GM18868 (cell line): ENCODE data around the gene GNL3.
"Not testable (repeated sequence)": the region's sequence is repeated elsewhere in the genome, so short reads cannot be mapped to it uniquely, and the experiment has no call there.

Source experiments
- ATAC-seq: cut with Tn5 transposase; IDR thresholded peaks from one replicate; pipeline ENCODE4 v1.9.1; 2021; ENCODE audit warnings: mild to moderate bottlenecking, moderate library complexity; ENCODE audit not compliant: unreplicated experiment

The GNL3 gene

GRCh38 chr3:52719618-52720017 is 33.8 kb downstream of the GNL3 start:
- ATAC-seq, result no peak

- no peak for ATAC-seq
These were observed 35.3 kb downstream of the GNL3 start for GRCh38 chr3:52721002-52721729.

GRCh38 chr3:52721730-52722008 is 35.8 kb downstream of the GNL3 start:
- no peak for ATAC-seq

- no peak for ATAC-seq
These were observed 36.7 kb downstream of the GNL3 start for GRCh38 chr3:52722491-52722890.

- ATAC-seq, result no peak
These were observed 38.1 kb downstream of the GNL3 start for GRCh38 chr3:52723935-52724334.

GRCh38 chr3:52724511-52724910 is 38.7 kb downstream of the GNL3 start:
- no peak for ATAC-seq

DNA sequence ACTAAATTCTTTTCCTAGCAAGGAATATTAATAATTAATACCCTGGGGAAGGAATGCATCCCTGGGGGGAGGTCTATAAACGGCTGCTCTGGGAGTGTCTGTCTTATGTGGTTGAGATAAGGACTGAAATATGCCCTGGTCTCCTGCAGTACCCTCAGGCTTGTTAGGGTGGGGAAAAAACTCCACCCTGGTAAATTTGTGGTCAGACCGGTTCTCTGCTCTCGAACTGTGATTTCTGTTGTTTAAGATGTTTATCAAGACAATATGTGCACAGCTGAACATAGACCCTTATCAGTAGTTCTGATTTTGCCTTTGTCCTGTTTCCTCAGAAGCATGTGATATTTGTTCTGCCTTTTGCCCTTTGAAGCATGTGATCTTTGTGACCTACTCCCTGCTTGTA is 42.9 kb downstream of the GNL3 start:
- ATAC-seq, result not testable (repeated sequence)

- ATAC-seq, result no peak
These were observed 44.8 kb downstream of the GNL3 start for GRCh38 chr3:52730681-52731080.

DNA sequence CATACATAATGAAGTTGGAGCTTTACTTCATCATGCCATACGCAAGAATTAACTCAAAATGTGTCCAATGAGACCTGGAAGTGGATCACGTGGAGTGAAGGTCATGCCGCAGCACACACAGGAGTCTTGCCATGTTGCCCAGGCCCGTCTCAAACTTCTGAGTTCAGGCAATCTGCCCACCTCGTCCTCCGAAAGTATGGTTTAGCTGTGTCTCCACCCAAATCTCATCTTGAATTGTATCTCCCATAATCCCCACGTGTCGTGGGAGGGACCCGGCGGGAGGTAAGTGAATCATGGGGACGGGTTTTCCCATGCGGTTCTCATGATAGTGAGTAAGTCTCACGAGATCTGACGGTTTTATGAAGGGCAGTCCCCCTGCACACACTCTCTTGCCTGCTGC is 45.8 kb downstream of the GNL3 start:
- no peak for ATAC-seq

DNA sequence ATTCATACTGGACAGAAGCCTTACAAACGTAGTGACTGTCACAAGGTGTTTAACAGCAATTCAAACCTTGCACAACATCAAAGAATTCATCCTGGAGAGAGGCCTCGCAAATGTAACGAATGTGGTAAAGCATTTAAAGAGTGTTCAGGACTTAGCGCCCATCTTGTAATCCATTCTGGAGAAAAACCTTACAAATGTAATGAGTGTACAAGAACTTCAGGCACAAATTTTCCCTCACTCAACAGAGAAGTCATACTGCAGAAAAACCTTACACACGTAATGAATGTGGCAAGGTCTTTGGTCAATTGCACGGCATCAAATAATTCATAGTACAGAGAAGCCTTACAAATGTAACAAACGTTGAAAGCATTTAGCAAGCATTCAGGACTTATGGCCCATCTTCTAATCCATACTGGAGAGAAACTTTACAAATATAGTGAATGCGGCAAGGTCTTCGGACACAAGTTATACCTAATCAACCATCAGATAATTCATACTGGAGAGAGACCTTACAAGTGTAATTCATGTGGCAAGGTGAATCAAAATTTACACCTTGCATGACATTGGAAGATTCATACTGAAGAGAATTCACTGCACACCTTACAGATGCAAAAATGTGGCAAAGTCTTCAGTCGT is 47.5 kb downstream of the GNL3 start:
- no peak for ATAC-seq

DNA sequence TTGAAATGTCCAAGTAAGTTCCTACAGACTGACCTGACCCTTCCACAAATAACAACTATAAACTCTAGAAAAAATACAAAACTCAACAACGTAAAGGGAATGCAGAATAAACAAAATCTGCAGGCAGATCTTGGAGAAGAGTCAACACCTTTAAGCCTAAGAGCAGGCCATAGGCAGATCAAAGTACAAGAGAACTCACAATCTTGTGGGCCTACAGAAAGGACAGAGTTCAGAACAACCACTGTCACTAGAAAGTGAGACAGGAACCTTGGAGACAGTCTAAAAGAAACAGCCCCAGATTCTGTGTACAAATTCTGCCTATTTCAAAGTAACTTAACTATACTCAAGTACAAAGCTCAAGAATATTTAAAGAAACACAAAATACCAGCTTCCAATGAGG is 53.9 kb downstream of the GNL3 start:
- ATAC-seq, result no peak

DNA sequence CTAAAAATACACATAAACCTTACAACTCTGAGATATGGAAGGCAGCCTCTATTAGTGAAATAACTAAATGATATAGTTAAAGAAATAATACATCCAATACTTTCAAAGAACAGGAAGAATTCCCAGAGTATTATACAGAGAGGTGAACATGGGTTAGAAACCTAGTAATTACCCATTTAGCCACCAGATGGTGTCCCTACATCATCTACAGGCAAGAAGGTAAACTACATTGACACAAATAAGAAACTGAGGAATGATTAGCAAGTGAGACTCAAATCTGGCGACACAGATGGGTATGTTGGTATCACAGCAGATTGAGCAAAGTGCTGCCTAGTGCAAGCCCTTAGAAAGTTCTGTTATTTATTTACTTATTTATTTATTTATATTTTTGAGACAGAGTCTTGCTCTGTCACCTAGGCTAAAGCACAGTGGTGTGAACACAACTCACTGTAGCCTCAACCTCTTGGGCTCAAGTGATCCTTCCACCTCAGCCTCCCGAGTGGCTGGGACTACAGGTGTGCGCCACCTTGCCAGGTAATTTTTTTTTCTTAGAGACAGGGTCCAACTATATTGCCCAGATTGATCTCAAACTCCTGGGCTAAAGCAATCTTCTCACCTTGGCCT is 56.7 kb downstream of the GNL3 start:
- ATAC-seq, result no peak

DNA sequence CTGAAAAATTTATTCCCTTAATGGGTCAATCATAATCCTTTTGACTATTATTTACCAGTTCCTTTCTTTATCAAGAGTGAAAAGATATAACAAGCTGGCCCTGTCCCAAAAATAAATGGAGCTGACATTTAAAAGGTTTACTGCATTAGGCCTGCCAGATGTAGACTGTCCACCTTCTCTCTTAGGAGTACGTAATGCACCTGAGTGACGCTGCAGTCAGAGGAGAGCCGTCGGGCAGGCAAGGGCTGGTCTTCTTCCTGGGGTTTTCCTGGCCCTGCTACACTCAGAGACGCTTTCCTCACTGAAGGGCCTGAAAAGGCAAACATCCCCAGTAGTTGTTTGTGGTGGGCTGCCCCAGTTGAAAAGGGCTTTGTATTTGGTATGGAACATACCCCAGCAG is 57.3 kb downstream of the GNL3 start:
- ATAC-seq, result no peak

DNA sequence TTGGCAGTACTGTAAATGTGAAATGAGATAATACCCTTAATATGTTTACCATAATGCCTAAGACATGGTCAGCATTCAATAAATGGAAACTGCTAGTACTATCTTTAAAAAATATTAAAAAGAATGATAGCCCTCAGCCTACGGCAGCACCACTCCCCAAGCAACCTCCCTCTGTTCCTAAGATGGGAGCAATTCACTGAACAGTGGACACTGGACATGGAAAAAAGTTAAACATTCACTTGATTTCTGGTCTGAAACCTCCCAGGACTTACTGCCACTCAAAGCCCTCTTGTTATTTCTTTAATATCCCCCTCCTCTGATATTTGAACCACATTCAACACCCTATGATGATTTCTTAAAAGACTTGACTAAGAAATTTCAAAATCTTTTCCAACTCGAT is 57.9 kb downstream of the GNL3 start:
- ATAC-seq, result no peak
